Upper lobe of left lung (tissue), 6 donors: ENCODE results near the gene SPATA19. TPM values are rescaled to one million over a fixed set of nuclear protein-coding genes. Genes with fewer than 3 reads are reported as not detected.

Experiments
- ATAC-seq, 2 donors: fragments of 200-7000 bp; cut with Tn5 transposase; one replicate each; pipeline ENCODE4 v1.9.1; 2022; ENCODE audit warnings: mild to moderate bottlenecking in 2 of 2, moderate library complexity in 2 of 2; ENCODE audit not compliant: low FRiP score in 2 of 2
- DNase-seq, 2 donors: peaks; one replicate each; pipeline ENCODE4 v3.0.0-alpha.2; 2019 to 2020
- H3K27ac ChIP-seq, 4 donors: fragments of 200-600 bp; sonication (generic); one replicate each; pipeline ENCODE4 v1.5.1; 2016 to 2019
- H3K27me3 ChIP-seq, 4 donors: fragments of 200-600 bp; sonication (generic); one replicate each; pipeline ENCODE4 v1.5.1; 2017 to 2019
- H3K36me3 ChIP-seq, 4 donors: fragments of 200-600 bp; sonication (generic); one replicate each; pipeline ENCODE4 v1.5.1; 2016 to 2019
- H3K4me1 ChIP-seq, 4 donors: fragments of 200-600 bp; sonication (generic); one replicate each; pipeline ENCODE4 v1.5.1; 2018 to 2019
- H3K4me3 ChIP-seq, 4 donors: fragments of 200-600 bp; sonication (generic); one replicate each; pipeline ENCODE4 v1.5.1; 2017 to 2019; ENCODE audit warnings: mild to moderate bottlenecking in 2 of 4, moderate library complexity in 1 of 4
- H3K9me3 ChIP-seq, 4 donors: fragments of 200-600 bp; sonication (generic); one replicate each; pipeline ENCODE4 v1.5.1; 2018 to 2019
- CTCF ChIP-seq, 6 experiments: fragments of 450-650 bp in 4 of 6; fragments of 200-600 bp in 2 of 6; sonication (generic) in 2 of 6; IDR thresholded peaks; one replicate each; pipeline ENCODE4 v1.5.1; 2016 to 2019; ENCODE audit warnings: antibody characterized with exemption in 6 of 6
- EP300 ChIP-seq, 4 donors: sonication (generic); formaldehyde crosslinking; IDR thresholded peaks; one replicate each; pipeline ENCODE4 v1.5.1; 2017; ENCODE audit warnings: antibody characterized with exemption in 4 of 4, control low read depth in 2 of 4
- POLR2A ChIP-seq, 4 donors: fragments of 450-650 bp; IDR thresholded peaks; one replicate each; pipeline ENCODE4 v1.5.1; 2016 to 2017; ENCODE audit warnings: antibody characterized with exemption in 4 of 4, mild to moderate bottlenecking in 2 of 4
- POLR2AphosphoS5 ChIP-seq, 2 donors: sonication (generic); formaldehyde crosslinking; IDR thresholded peaks; one replicate each; pipeline ENCODE4 v1.5.1; 2017; ENCODE audit warnings: antibody characterized with exemption in 2 of 2
- WGBS, 2 donors: methylation state at CpG; one replicate each; pipeline ENCODE4 v1.1.5; 2017 to 2018; 5-methylcytosine and 5-hydroxymethylcytosine counted together
- total RNA-seq, 6 donors: library from RNA; depleted of rRNA in 4 of 6; stranded (reverse); fragments of >200 nt in 4 of 6; gene quantifications; one replicate each; pipeline versions ENCODE4 v1.1.0 to v1.2.1, GENCODE V29; 2016 to 2021
- donor health status: DM: no; HTN: no; CAD: no; lungs with moderate emphysema.
- donor health status: DM: no; HTN: yes; CAD: no; lungs with severe emphysema.

The SPATA19 gene
- total RNA-seq, 6 donors from 2014 or later = not detected

DNA sequence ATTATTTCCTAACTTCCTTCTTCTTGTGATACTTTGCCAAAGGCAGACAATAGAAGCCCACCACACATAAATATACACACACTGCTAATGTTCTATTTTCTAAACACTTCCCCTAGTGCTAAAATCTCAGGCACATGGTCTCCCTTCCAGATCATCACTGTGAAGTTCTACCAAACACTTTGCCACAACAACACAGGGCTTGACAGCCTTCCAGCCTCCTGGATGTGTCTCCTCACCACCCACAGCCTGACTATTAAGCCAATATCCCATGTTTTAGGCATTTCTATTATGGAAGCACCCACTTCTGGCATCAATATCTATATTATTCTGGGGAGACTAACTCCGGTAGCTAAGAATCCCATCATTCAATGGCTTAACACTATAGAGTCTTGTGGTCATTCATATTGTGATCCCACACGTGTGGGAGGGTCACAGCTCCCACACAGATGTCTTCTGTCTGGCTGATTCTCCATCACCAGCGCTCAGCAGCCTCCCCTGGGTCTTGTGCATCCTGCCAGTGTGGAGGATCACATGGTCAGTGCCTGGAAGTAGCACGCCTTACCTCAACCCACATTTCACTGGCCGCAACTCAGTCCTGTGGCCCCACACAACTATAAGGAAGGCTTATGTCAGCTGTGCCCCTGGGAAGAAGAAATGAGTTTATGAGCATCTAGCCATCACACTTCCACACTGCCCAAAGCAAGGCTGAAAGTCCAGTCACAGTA lies 29.0 kb downstream of the SPATA19 start:
- Histone ChIP-seq H3K27ac (no peak overlapping the region), H3K9me3 (no peaks in the 10 kb centered on the region), H3K4me1 (no peaks in the 10 kb centered on the region), H3K36me3 (no peaks in the 10 kb centered on the region), H3K27me3 (no peaks in the 10 kb centered on the region), H3K4me3 (no peak overlapping the region)
- ATAC-seq = no peak
- no peak for TF ChIP-seq POLR2A (IDR thresholded peaks at IDR 0.05)
- no peak for TF ChIP-seq CTCF (IDR thresholded peaks at IDR 0.05)
- 70 to 83% methylated on average over 5 of the region's 5 CpGs for whole genome bisulfite sequencing, 2 donors
- DNase-seq = no peak

DNA sequence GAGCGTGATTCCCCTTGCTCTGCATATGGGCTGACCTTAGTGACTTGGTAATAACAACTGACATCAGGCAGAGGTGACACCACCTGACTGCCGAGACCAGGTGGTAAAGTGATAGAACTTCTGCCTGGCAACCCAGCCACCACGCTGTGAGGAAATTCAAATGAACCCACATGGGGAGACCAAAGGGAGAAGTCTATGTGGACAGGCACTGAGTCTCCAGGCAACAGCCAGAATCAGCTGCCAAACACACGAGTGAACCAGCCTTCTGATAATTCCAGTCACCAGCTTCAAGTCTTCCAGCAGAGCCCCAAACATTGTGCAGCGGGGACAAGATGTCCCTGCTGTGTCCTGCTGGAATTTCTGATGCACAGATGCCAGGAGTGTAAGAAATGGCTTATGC lies 29.7 kb downstream of the SPATA19 start:
- no peaks in the 10 kb centered on the region for H3K36me3 ChIP-seq
- H3K4me1 ChIP-seq = no peaks in the 10 kb centered on the region
- WGBS, 2 donors = 57 to 73% methylated on average over 5 of the region's 5 CpGs
- no peaks in the 10 kb centered on the region for H3K27me3 ChIP-seq
- DNase-seq (no peak), ATAC-seq (no peak)
- H3K9me3 ChIP-seq = no peaks in the 10 kb centered on the region
- no peak overlapping the region for H3K27ac ChIP-seq
- TF ChIP-seq POLR2AphosphoS5 (IDR thresholded peaks at IDR 0.05) (no peak), POLR2A (IDR thresholded peaks at IDR 0.05) (no peak)
- no peak overlapping the region for H3K4me3 ChIP-seq

DNA sequence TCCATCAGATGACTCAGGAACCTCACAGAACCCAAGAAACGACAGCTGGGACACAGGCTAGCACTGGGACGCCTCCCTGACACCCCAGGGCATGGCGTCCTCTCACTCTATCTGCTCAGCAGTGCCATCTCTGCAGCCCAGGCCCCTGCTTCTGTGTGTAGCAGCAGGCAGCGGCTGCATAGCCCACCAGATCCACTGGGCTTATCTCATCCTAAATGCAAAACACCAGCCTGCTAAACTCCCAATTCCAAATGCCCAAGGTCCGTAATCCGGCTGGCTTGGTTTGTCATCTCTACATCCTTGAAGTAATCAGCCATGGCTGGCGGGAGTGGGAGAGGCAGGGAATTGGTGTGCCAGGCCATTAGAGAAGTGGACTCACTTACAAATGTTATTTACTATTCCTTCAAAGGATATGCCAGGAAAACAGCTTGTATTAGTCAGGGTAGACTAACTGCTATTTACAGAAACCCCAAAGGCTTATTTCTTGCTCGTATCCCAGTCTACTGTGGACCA lies 30.7 kb downstream of the SPATA19 start:
- Histone ChIP-seq H3K36me3 (no peaks in the 10 kb centered on the region), H3K27me3 (no peaks in the 10 kb centered on the region), H3K27ac (no peak overlapping the region), H3K4me3 (no peak overlapping the region), H3K9me3 (no peaks in the 10 kb centered on the region), H3K4me1 (no peaks in the 10 kb centered on the region)
- no peak for TF ChIP-seq EP300 (IDR thresholded peaks at IDR 0.05)
- TF ChIP-seq CTCF (IDR thresholded peaks at IDR 0.05) = no peak
- TF ChIP-seq POLR2AphosphoS5 (IDR thresholded peaks at IDR 0.05) = no peak
- TF ChIP-seq POLR2A (IDR thresholded peaks at IDR 0.05) = no peak
- ATAC-seq = no peak
- DNase-seq = no peak
- WGBS, 2 donors = 78 to 81% methylated on average over 8 of the region's 8 CpGs

GRCh38 chr11:133811850-133812685 lies 33.2 kb downstream of the SPATA19 start:
- no peak for TF ChIP-seq POLR2AphosphoS5 (IDR thresholded peaks at IDR 0.05)
- no peak for TF ChIP-seq CTCF (IDR thresholded peaks at IDR 0.05)
- no peak for TF ChIP-seq EP300 (IDR thresholded peaks at IDR 0.05)
- TF ChIP-seq POLR2A (IDR thresholded peaks at IDR 0.05) = no peak

GRCh38 chr11:133810766-133811165 lies 34.5 kb downstream of the SPATA19 start:
- no peak for TF ChIP-seq POLR2A (IDR thresholded peaks at IDR 0.05)
- TF ChIP-seq EP300 (IDR thresholded peaks at IDR 0.05) = no peak
- no peak for TF ChIP-seq CTCF (IDR thresholded peaks at IDR 0.05)
- Histone ChIP-seq H3K4me1 (no peaks in the 10 kb centered on the region), H3K27ac (no peak overlapping the region), H3K4me3 (no peak overlapping the region), H3K9me3 (no peaks in the 10 kb centered on the region), H3K27me3 (no peaks in the 10 kb centered on the region), H3K36me3 (no peaks in the 10 kb centered on the region)
- DNase-seq (no peak), ATAC-seq (no peak)
- WGBS, 2 donors = 75 to 80% methylated on average over 7 of the region's 7 CpGs

More at GRCh38 chr11:133811850-133812685, 33.2 kb downstream of the SPATA19 start:
- no peaks in the 10 kb centered on the region for H3K4me1 ChIP-seq
- H3K27me3 ChIP-seq = no peaks in the 10 kb centered on the region
- ATAC-seq (no peak), DNase-seq (no peak)
- 49 to 60% methylated on average over 10 of the region's 10 CpGs for WGBS, 2 donors
- H3K27ac ChIP-seq = no peak overlapping the region
- H3K36me3 ChIP-seq = no peaks in the 10 kb centered on the region
- H3K4me3 ChIP-seq = no peak overlapping the region
- no peaks in the 10 kb centered on the region for H3K9me3 ChIP-seq
